ENCODE results near the gene CLCN7. TPM values are rescaled to one million over a fixed set of nuclear protein-coding genes. Genes with fewer than 3 reads are reported as not detected.
A peak's percentile ranks its signal among the peaks of the same experiment; 100 is the strongest.

CLCN7 gene
- total and polyA plus RNA-seq, 2 of the 13 experiments (the other 11 are each of a cell fraction or from before 2014, with no cell fraction given), result 24.6 to 25.1 TPM

DNA sequence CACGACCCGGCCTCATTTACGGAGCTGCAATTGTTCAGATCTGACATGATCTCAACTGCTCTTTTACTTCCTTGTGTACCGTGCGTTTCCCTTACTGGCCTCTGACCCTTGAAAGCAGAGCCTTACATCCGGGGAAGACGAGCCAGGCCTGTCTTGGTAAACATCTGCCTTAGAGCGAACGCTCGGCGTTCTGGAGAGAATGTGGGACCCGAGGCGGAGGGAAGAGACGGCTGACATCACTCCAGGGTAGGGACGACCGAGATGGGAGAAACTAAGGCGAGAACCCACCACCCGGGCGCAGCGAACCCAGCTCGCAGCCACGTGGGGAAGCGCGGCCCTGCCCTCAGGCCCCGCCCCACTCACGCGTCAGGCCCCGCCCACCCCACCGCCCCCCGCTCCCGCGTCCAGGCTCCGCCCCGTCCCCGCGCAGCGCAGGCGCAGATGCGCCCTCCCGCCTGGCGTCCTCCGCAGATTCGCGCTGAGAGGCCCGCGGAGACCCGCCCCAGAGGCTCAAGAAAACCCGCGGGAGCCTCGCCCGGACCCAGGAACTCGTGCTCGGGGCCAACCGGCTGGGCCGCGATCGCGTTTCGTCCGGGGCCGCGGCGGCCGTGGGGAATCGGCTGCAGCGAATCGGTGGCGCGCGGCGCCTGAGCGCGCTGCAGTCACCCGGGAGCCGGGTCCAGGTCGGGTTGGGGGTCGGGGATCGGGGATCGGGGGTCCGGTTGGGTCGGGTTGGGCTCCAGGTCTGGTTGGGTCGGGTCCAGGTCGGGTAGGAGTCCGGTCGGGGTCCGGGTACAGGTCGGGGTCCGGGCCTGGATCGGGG is 18.3 kb upstream of the CLCN7 start, which contains the start of gene TELO2 (continued):
- TF ChIP-seq SP1 (IDR thresholded peaks at IDR 0.05) (no peak), SP1 (CRISPR knock-in tag; IDR thresholded peaks at IDR 0.05) (peak; percentile 79), ZNF562 (CRISPR knock-in tag; IDR thresholded peaks at IDR 0.05; ENCODE audit: borderline replicate concordance) (no peak), TARDBP (CRISPR knock-in tag; IDR thresholded peaks at IDR 0.05) (no peak; the same call in none of the 2 replicates), ERF (CRISPR knock-in tag; IDR thresholded peaks at IDR 0.05) (peak; percentile 63; the same call in 1 of the 2 replicates), ZNF383 (CRISPR knock-in tag; IDR thresholded peaks at IDR 0.05; ENCODE audit: borderline replicate concordance) (no peak), MZF1 (CRISPR knock-in tag; IDR thresholded peaks at IDR 0.05; ENCODE audit: borderline replicate concordance) (no peak), ZNF780A (CRISPR knock-in tag; IDR thresholded peaks at IDR 0.05) (no peak), CREM (IDR thresholded peaks at IDR 0.05) (no peak), CREM (CRISPR knock-in tag; IDR thresholded peaks at IDR 0.05) (no peak), POLR2AphosphoS2 (IDR thresholded peaks at IDR 0.05; ENCODE audit: low read depth, low read length) (no peak), ZNF746 (CRISPR knock-in tag; IDR thresholded peaks at IDR 0.05) (no peak), GTF2F1 (IDR thresholded peaks at IDR 0.05; ENCODE audit: low read length) (no peak), ZNF205 (CRISPR knock-in tag; IDR thresholded peaks at IDR 0.05) (no peak), KLF16 (CRISPR knock-in tag; IDR thresholded peaks at IDR 0.05) (peak in 1 of 2 experiments; percentile 46; a peak in 1 of 4 replicates), SOX13 (IDR thresholded peaks at IDR 0.05) (no peak), SOX13 (CRISPR knock-in tag; conservative IDR thresholded peaks at IDR 0.05 in 1 of 2, IDR thresholded peaks at IDR 0.05 in 1 of 2) (no peak; a peak in 1 of 4 replicates), ESRRA (CRISPR knock-in tag; IDR thresholded peaks at IDR 0.05; ENCODE audit: low read depth) (no peak), ZNF160 (CRISPR knock-in tag; IDR thresholded peaks at IDR 0.05) (no peak), ZNF256 (CRISPR knock-in tag; conservative IDR thresholded peaks at IDR 0.05) (peak; percentile 14; the same call in 1 of the 2 replicates)
- TF ChIP-seq, protein P1, sequence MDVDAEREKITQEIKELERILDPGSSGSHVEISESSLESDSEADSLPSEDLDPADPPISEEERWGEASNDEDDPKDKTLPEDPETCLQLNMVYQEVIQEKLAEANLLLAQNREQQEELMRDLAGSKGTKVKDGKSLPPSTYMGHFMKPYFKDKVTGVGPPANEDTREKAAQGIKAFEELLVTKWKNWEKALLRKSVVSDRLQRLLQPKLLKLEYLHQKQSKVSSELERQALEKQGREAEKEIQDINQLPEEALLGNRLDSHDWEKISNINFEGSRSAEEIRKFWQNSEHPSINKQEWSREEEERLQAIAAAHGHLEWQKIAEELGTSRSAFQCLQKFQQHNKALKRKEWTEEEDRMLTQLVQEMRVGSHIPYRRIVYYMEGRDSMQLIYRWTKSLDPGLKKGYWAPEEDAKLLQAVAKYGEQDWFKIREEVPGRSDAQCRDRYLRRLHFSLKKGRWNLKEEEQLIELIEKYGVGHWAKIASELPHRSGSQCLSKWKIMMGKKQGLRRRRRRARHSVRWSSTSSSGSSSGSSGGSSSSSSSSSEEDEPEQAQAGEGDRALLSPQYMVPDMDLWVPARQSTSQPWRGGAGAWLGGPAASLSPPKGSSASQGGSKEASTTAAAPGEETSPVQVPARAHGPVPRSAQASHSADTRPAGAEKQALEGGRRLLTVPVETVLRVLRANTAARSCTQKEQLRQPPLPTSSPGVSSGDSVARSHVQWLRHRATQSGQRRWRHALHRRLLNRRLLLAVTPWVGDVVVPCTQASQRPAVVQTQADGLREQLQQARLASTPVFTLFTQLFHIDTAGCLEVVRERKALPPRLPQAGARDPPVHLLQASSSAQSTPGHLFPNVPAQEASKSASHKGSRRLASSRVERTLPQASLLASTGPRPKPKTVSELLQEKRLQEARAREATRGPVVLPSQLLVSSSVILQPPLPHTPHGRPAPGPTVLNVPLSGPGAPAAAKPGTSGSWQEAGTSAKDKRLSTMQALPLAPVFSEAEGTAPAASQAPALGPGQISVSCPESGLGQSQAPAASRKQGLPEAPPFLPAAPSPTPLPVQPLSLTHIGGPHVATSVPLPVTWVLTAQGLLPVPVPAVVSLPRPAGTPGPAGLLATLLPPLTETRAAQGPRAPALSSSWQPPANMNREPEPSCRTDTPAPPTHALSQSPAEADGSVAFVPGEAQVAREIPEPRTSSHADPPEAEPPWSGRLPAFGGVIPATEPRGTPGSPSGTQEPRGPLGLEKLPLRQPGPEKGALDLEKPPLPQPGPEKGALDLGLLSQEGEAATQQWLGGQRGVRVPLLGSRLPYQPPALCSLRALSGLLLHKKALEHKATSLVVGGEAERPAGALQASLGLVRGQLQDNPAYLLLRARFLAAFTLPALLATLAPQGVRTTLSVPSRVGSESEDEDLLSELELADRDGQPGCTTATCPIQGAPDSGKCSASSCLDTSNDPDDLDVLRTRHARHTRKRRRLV (CRISPR knock-in tag; IDR thresholded peaks at IDR 0.05), result no peak
- TF ChIP-seq, protein P2, sequence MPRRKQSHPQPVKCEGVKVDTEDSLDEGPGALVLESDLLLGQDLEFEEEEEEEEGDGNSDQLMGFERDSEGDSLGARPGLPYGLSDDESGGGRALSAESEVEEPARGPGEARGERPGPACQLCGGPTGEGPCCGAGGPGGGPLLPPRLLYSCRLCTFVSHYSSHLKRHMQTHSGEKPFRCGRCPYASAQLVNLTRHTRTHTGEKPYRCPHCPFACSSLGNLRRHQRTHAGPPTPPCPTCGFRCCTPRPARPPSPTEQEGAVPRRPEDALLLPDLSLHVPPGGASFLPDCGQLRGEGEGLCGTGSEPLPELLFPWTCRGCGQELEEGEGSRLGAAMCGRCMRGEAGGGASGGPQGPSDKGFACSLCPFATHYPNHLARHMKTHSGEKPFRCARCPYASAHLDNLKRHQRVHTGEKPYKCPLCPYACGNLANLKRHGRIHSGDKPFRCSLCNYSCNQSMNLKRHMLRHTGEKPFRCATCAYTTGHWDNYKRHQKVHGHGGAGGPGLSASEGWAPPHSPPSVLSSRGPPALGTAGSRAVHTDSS (CRISPR knock-in tag; conservative IDR thresholded peaks at IDR 0.05), result no peak
